Ishikawa (cell line): ENCODE data around the gene NBEAL2.

ENCODE experiments used
- CEBPB ChIP-seq: IDR thresholded peaks from 2 replicates; pipeline ENCODE4 v1.6.1; 2012
- CREB1 ChIP-seq: IDR thresholded peaks from 2 replicates; pipeline ENCODE4 v1.6.1; 2012; ENCODE audit warnings: low read depth
- EGR1 ChIP-seq: IDR thresholded peaks from 2 replicates; pipeline ENCODE4 v1.6.1; 2012
- EP300 ChIP-seq: IDR thresholded peaks from 2 replicates; pipeline ENCODE4 v1.6.1; 2012; ENCODE audit warnings: borderline replicate concordance
- FOXM1 ChIP-seq: IDR thresholded peaks from 2 replicates; pipeline ENCODE4 v1.6.1; 2012; ENCODE audit warnings: low read depth, borderline replicate concordance
- MAX ChIP-seq: IDR thresholded peaks from 2 replicates; pipeline ENCODE4 v1.6.1; 2012
- NFIC ChIP-seq: IDR thresholded peaks from 2 replicates; pipeline ENCODE4 v1.6.1; 2012
- RAD21 ChIP-seq: IDR thresholded peaks from 2 replicates; pipeline ENCODE4 v1.6.1; 2012; ENCODE audit warnings: low read depth
- REST ChIP-seq: IDR thresholded peaks from 2 replicates; pipeline ENCODE4 v1.6.1; 2012; ENCODE audit warnings: low read depth, mild to moderate bottlenecking
- TAF1 ChIP-seq: IDR thresholded peaks from 2 replicates; pipeline ENCODE4 v1.6.1; 2012; ENCODE audit warnings: low read depth, mild to moderate bottlenecking
- TCF12 ChIP-seq: IDR thresholded peaks from 2 replicates; pipeline ENCODE4 v1.6.1; 2012; ENCODE audit warnings: low read depth
- TEAD4 ChIP-seq: IDR thresholded peaks from 2 replicates; pipeline ENCODE4 v1.6.1; 2012
- USF1 ChIP-seq: IDR thresholded peaks from 2 replicates; pipeline ENCODE4 v1.6.1; 2012
- YY1 ChIP-seq: IDR thresholded peaks from 2 replicates; pipeline ENCODE4 v1.6.1; 2012; ENCODE audit warnings: low read depth
- ZBTB7A ChIP-seq: IDR thresholded peaks from 2 replicates; pipeline ENCODE4 v1.6.1; 2012; ENCODE audit warnings: low read depth

The NBEAL2 gene

GRCh38 chr3:47035645-47036044, 56.2 kb downstream of the NBEAL2 start:
- TF ChIP-seq CEBPB (no peak), YY1 (no peak), EP300 (no peak), FOXM1 (no peak), ZBTB7A (no peak), EGR1 (no peak), MAX (no peak), RAD21 (no peak), CREB1 (no peak), USF1 (no peak), REST (no peak), TAF1 (no peak), NFIC (no peak), TCF12 (no peak), TEAD4 (no peak)

GRCh38 chr3:47036145-47036544, 56.7 kb downstream of the NBEAL2 start:
- TF ChIP-seq RAD21 (no peak), CREB1 (no peak), TCF12 (no peak), NFIC (no peak), ZBTB7A (no peak), YY1 (no peak), MAX (no peak), EP300 (no peak), TAF1 (no peak), FOXM1 (no peak), REST (no peak), USF1 (no peak), CEBPB (no peak), TEAD4 (no peak), EGR1 (no peak)

- no peak for TF ChIP-seq CREB1
These were observed 61.6 kb downstream of the NBEAL2 start for GRCh38 chr3:47041114-47041513.

- TF ChIP-seq EP300, result no peak
- TF ChIP-seq RAD21, result no peak
- no peak for TF ChIP-seq USF1
- no peak for TF ChIP-seq YY1
- no peak for TF ChIP-seq CEBPB
These were observed 62.8 kb downstream of the NBEAL2 start for GRCh38 chr3:47042231-47042791.

GRCh38 chr3:47047069-47047468, 67.6 kb downstream of the NBEAL2 start:
- TF ChIP-seq NFIC, result no peak
- TF ChIP-seq MAX, result no peak
- no peak for TF ChIP-seq EP300
- no peak for TF ChIP-seq FOXM1
- no peak for TF ChIP-seq USF1
- TF ChIP-seq YY1, result no peak
- TF ChIP-seq CEBPB, result no peak
- no peak for TF ChIP-seq REST
- no peak for TF ChIP-seq ZBTB7A
- TF ChIP-seq EGR1, result no peak
- TF ChIP-seq TEAD4, result no peak
- TF ChIP-seq TAF1, result no peak
- no peak for TF ChIP-seq CREB1
- no peak for TF ChIP-seq TCF12
- no peak for TF ChIP-seq RAD21
